ENCODE data around the gene FZD4. TPM values are rescaled to one million over a fixed set of nuclear protein-coding genes. Genes with fewer than 3 reads are reported as not detected.
A peak's percentile ranks its signal among the peaks of the same experiment; 100 is the strongest.
"Not testable (repeated sequence)": the region's sequence is repeated elsewhere in the genome, so short reads cannot be mapped to it uniquely, and the experiment has no call there.

FZD4 gene
- total RNA-seq, 4 donors from 2014 or later: 220 to 537 (median 235) TPM

DNA sequence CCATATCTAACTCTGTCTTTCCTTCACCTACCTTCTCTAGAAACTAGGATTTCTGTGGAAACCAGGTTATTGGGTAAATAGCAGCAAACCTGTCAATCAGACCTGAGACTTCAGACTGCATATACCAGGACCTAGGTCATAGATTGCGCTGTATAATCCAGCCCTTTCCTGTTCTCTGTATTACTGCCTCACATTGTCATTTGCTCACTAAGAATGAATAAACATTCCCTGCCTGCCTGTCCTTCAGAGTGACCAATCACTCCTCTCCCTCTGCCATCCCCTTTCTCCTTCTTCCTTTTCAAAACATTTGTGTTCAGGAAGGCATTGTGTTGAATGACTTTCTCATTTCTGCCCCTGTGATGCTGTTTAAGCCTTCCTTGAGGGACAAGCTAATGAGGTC is 14.1 kb upstream of the FZD4 start:
- ATAC-seq (ENCODE audit: low FRiP score) (no peak), DNase-seq (ENCODE audit: low spot score) (no peak)
- TF ChIP-seq, protein P1, sequence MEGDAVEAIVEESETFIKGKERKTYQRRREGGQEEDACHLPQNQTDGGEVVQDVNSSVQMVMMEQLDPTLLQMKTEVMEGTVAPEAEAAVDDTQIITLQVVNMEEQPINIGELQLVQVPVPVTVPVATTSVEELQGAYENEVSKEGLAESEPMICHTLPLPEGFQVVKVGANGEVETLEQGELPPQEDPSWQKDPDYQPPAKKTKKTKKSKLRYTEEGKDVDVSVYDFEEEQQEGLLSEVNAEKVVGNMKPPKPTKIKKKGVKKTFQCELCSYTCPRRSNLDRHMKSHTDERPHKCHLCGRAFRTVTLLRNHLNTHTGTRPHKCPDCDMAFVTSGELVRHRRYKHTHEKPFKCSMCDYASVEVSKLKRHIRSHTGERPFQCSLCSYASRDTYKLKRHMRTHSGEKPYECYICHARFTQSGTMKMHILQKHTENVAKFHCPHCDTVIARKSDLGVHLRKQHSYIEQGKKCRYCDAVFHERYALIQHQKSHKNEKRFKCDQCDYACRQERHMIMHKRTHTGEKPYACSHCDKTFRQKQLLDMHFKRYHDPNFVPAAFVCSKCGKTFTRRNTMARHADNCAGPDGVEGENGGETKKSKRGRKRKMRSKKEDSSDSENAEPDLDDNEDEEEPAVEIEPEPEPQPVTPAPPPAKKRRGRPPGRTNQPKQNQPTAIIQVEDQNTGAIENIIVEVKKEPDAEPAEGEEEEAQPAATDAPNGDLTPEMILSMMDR (IDR thresholded peaks at IDR 0.05): no peak

DNA sequence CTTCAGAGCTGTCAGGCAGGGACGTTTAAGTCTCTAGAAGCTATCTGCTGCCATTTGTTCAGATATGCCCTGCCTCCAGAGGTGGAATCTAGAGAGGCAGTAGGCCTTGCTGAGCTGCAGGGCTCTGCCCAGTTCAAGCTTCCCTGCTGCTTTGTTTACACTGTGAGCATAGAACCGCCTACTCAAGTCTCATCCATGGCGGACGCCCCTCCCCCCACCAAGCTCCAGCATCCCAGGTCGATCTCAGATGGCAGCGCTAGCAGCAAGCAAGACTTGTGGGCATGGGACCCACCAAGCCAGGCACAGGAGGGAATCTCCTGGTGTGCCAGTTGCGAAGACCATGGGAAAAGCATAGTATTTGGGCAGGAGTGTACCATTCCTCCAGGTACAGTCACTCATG is 12.4 kb upstream of the FZD4 start:
- not testable (repeated sequence) for DNase-seq (ENCODE audit: low spot score)

DNA sequence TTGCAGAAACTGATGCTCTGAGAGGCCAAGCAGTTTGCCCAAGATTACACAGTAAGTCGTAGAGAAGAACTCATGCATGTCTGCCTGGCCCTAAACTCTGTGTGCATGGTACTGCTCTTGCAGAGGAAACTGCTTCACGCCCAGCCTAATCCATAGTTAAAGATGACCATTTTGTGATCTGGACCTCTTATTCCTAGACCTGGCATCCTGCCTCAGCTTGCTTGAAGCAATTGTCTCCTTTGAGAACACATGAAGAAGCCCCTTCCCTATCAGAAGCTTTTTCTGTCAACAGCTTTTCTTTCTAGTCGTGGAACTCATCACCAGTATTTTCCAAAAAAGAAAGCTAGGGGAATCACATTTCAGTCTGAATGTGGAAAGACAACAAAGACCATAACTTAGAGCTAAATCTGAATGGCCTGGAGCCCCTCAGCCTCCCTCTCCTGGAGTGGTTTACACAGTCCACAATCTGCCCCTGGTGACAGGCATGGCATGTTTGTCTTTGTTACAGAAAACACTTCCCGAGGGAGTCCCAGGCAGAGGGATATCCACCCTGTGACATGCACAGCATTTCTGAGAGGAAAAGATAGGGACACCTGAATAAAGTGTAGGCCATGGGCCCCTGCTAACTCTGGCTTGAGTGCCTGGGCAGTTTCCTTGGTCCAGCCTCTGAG is 2.9 kb upstream of the FZD4 start:
- TF ChIP-seq, protein P1 (IDR thresholded peaks at IDR 0.05): no peak
- no peak for ATAC-seq (ENCODE audit: low FRiP score)
- DNase-seq (ENCODE audit: low spot score): no peak

More for the DNA sequence above, 12.4 kb upstream of the FZD4 start:
- not testable (repeated sequence) for ATAC-seq (ENCODE audit: low FRiP score)

DNA sequence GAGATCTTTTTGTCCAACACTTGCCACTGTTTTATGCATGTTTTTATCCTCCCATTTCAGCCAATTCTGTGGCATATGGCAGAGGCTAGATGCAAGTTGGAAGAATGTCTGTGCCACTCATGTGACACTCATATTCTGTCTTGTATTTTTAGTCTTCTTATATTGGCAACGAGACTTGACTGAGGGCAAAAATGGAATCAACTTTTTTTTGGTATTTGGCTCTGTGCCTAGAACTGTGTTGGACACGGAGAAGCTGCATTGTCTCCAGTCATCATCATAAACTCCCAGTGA is 1.7 kb upstream of the FZD4 start:
- no peak for ATAC-seq (ENCODE audit: low FRiP score)
- TF ChIP-seq, protein P1 (IDR thresholded peaks at IDR 0.05): no peak
- no peak for DNase-seq (ENCODE audit: low spot score)

DNA sequence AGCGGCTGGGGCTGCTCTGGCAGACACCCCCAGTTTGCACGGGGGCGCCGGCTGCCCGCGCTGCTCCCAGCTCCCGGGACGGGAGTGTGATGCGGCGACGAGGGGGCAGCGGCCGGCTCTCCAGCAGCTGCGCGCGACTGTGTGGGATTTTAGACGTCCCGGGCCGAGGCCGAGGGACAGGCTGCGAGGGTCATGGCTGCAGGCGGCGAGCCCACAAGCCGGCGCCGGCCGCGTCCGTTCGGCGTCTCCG is 159 bp downstream of the FZD4 start:
- TF ChIP-seq, protein P1 (IDR thresholded peaks at IDR 0.05): no peak
- ATAC-seq (ENCODE audit: low FRiP score) (peak; percentile 2), DNase-seq (ENCODE audit: low spot score) (no peak)

DNA sequence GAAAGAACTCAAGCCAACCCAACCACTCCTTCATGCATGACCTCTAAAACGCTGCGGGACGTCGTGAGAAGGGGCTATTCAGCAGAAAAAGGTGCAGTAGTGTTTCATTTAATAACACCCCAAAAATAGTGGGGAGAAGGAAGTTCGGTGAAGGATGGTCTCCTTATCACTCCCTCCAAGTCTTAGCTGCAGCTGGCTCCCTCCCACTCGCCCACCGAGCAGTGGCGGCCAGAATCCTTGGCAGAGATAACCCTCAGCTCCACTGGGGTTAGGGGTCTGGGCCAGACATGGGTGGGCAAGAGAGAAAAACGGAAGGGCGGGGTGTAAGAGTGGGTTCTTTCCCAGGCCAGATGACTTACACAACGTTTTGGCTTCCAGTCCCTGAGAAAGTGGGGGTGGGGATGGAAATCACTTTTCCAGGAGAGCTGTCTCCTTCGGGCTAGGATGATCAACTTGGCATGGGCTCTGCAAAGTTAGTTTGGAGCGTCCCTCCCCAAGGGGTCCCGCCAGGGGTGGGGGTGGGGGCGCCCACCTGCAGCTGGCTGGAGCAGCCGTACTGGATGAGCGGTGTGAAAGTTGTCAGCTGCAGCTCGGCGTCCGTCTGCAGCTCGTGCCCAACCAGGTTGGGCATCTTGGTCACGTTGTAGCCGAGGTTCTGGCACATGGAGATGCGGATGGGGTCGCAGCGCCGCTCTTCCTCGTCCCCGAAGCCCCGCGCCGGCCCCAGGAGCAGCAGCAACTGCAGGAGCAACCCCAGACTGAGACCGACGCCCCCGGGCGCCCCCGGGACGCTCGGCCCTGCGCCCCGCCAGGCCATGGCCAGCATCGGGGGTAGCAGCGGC is 705 bp downstream of the FZD4 start:
- DNase-seq (ENCODE audit: low spot score) (no peak), ATAC-seq (ENCODE audit: low FRiP score) (peak; percentile 1)
- TF ChIP-seq, protein P1 (IDR thresholded peaks at IDR 0.05): no peak

DNA sequence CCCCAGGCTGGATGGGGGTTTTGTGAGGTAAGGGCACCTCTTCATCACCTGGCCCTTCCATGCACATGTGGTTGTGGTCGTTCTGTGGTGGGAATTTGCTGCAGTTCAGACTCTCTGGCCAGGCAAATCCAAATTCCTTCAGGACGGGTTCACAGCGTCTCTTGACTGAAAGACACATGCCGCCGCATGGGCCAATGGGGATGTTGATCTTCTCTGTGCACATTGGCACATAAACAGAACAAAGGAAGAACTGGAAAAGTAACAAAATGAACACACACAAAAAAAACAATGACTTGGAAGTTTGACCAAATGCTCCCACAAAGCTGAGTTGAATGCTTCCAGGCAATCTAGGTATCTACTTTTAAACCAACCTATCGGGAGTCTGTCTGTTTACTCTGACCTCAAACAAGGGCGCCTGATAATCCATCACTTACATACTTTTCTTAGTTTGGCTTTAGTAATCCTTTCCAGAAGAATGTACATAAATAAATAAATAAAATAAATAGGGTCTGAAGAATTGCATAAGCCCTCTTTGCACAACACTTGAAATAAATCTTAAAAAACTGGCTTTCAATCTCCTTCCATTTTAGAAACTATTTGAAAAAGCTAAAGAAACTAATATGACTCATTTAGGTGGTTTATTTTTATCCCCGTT is 2.8 kb downstream of the FZD4 start:
- ATAC-seq (ENCODE audit: low FRiP score): no peak
- TF ChIP-seq, protein P1 (IDR thresholded peaks at IDR 0.05): no peak
- no peak for DNase-seq (ENCODE audit: low spot score)
